HG03520 (cell line): Measurements from ENCODE around the gene ITPKC.
A peak's percentile ranks its signal among the peaks of the same experiment; 100 is the strongest.

ENCODE experiments used
- ATAC-seq: cut with Tn5 transposase; IDR thresholded peaks from one replicate; pipeline ENCODE4 v1.9.1; 2021; ENCODE audit warnings: mild to moderate bottlenecking, moderate library complexity; ENCODE audit not compliant: unreplicated experiment

The ITPKC gene

DNA sequence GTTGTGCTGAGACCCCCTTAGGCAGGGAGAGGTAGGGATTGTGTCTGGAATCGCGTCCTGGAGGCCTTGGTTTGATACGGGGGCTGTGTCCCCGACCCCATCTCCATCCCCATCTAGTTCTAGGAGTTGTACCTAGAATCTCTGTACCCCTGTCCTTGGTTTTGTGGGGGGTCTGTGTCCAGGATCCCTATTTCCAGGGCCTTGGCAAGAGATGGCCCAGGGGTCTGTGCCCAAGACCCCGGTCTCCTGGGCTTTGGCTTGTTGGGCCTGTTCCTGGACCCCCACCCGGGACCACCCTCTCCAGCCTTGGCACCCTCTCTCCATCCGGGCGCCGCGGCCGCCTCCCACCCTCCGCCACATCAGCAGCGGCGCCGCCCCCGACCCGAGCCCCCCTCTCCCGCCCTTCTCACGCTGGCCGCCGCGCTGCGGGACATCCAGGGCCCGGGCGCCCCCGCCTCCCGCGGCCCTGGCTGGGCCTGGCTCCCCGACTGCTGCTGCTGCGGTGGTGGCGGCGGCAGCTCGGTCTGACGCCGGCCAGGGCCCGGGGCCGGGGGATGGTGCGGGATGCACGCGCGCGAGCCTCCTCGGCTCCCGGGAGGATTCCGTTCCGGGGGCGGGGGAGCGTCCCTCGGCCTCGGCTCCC is 26.7 kb upstream of the ITPKC start, which contains the start of gene NUMBL:
NUMBL (minus strand) TSS at position 602 of the 643 bp plus-strand sequence; CDS start at position 434, 168 bp downstream.
- ATAC-seq, result no peak

DNA sequence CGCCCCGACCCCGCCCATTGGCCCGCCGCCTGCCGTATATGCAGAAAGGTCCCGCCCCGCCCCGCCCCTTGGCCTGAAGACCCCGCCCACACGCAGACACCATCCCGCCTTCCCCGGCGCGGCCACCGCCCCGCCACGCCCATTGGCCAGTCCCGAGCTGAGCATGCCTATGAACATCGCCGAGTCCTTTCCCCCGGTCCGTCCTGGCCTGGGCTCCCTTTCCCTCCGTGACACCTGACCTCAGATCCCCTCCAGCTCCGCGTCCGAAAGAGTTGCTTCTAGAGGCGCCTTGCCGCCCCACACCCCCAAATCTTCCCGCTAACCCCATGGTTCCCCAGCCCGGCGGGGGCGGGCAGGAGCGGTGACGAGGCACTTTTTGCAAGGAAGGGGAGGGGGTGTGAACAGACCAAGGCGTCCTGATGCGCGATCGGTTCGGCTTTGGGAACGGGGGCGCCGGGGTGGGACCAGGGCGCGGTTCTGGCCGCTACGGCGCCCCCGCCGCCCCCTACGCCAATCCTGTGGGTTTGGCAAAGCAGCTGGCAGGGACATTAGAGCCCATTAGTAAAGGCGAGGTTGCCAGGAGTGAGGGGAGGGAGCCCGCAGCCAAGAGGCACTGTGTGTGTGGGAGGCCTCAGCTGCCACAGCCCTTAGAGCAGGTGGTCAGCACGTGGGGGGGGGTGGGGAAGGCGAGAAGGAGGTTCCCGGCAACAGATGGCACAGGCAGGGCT is 26.1 kb upstream of the ITPKC start:
- peak; percentile 54 for ATAC-seq

DNA sequence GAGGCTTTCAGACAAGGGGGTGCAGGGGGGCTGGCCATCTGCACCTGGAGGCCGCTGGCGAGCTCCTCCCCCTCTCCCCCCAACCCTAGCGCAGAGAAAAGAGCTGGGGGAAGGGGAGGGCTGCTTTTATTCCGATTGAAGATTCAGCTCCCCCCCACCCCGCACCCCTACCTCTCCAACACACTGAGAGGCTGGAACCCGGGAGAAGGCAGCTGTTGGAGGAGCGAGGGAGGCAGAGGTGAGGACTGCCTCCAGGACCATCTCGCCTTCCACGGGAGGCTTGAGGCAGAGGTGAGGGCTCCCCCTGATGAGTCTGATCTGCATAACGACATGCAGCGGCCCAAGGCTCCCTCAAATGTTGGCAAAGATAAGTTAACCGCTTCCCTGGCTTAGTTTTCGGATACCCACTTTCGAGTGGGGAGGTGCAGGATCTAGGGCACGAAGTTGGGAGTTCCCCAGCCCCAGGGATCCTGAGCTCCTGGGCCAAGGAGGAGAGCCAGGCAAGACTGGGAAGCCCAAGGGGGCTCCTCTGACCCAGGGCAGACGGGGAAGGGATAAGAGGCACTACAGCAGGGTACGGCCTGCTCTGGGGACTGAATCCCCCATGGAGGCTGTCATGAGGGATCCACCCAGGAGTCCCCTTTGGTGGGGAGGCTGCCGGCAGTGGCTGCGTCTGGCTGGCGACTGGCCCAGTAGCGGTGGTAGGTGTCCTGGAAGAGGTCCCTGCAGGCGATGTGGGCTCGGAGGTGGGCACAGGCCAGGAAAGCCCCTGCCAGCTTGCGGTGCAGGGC is 25.3 kb upstream of the ITPKC start:
- ATAC-seq, result no peak

DNA sequence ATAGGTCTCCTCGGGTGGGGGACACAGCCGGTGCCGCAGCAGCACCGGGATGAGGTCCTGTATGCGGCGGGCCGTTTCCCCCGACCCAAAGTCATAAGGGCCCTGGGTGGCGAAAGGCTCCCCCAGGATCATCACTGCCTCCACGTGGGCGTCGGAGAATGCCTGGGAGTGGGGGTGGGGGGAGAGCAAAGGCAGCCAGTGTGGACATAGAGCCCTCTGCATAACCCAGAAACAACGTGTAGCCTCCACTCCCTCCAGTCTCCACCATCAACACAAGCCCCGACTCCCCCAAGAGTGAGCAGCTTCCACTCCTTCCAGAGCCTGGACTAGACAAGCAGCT is 24.7 kb upstream of the ITPKC start:
- no peak for ATAC-seq

DNA sequence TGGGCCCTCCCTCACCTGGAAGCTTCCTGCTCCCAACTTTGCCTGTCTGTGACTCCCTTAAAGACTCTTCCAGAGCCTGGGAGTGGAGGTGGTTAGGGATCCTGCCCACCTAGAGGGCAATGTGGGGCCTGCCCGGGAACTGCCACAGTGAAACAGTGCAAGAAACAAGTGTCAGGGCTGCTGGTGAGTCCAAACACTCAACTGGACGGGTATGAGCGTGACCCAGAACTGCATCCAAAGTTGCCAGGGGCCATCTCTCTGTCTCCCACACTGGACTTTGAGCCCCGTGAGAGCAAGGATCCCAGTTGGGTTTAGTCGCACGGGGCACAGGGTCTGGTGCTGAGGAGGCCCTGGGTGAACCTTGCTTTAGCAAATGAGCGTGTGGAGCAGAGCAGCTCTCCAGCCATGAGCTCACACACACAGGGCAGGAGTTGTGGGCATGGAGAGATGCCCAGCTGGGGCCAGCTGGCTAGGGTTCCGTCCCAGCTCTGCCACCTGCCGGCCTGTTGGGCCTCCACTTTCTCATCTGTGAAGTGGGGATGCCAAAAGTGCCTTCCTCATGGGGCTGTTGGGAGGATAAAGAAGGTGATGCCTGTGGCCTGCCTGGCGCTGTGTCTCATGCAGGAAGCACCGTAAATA is 23.6 kb upstream of the ITPKC start:
- ATAC-seq, result no peak

DNA sequence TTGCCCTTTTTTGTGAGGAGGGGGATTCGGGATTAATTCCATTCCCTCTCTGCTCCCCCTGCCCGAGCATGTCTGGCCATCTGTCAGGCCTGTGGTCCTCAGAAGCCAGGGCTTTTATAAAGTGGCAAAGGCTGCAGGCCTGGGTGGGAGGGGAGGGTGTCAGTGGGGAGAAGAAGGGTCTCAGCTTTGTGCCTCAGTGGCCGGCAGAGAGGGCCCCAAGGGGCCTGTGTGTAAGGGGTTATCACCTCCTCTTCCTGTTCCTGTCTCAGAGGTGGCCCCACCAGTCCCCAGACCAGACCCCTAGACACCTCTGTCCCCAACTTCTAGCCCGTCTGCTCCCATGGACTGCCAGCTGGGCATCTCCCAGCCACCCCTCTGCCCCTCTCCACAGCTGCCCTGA is 23.0 kb upstream of the ITPKC start:
- no peak for ATAC-seq

DNA sequence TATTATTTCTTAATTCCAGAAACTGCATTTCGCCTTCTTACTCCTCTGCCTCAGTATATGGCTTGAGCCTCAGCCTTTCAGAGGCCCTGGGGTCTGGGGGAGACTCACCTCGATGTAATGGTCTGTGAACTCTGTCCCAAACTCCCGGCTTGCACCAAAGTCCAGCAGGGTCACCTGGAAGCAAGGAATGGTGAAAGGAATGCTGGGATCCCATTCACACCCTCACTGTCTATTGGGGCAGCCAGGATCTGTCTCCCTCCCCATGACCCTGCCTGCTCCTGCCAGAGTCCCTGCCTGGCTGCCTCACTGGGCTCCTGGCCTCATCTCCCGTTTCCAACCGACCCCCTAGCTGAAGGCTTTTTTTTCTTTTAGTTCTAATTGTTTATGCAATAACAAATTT is 21.0 kb upstream of the ITPKC start:
- no peak for ATAC-seq

DNA sequence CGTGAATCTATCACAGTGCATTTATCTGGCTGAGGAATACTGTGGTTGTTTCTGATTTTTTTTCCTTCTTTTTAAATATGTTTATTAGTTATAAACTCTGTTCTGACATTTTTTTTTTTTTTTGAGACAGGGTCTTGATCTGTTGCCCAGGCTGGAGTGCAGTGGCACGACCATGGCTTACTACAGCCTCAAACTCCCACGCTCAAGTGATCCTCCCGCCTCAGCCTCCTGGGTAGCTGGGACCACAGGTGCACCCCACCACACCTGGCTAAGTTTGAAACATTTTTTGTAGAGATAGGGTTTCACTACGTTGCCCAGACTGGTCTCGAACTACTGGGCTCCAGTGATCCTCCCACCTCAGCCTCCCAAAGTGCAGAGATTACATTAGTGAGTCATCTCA is 19.9 kb upstream of the ITPKC start:
- no peak for ATAC-seq

DNA sequence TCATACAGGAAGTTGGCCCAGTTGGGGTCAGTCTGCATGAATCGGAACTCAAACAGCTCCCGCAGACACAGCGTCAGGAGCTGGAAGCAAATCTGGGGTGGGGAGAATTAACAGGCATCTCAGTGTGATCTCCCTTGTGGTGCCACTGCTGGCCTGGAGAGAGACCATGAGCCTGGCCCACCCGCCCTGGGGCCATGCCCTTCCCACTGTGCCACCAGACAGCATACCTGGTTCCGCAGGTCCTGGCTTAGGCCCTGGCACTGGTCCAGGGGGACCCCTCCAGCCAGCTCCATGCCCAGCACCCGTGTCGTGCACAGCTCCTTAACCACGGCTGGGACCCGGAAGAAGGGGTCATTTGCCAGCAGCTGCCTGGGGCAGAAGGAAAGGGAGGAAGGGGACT is 16.8 kb upstream of the ITPKC start:
- no peak for ATAC-seq

DNA sequence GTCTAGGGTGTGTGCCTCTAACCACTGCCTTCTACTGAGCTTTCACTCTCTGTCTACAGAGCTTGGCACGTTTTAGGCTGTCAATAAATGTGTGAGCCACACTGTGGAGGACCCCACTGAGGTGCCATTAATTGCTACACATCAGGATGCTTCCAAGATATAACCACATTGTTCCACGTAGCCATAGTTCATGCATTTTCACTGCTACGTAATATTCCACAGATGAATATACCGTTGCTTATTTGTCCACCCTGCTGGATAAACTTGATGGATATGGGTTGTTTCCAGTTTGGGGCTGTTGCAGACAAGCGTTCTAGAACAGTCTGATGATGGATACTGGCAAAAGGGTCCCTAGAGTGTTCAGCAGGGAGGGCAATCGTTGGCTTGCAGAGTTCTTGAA is 15.2 kb upstream of the ITPKC start:
- no peak for ATAC-seq

DNA sequence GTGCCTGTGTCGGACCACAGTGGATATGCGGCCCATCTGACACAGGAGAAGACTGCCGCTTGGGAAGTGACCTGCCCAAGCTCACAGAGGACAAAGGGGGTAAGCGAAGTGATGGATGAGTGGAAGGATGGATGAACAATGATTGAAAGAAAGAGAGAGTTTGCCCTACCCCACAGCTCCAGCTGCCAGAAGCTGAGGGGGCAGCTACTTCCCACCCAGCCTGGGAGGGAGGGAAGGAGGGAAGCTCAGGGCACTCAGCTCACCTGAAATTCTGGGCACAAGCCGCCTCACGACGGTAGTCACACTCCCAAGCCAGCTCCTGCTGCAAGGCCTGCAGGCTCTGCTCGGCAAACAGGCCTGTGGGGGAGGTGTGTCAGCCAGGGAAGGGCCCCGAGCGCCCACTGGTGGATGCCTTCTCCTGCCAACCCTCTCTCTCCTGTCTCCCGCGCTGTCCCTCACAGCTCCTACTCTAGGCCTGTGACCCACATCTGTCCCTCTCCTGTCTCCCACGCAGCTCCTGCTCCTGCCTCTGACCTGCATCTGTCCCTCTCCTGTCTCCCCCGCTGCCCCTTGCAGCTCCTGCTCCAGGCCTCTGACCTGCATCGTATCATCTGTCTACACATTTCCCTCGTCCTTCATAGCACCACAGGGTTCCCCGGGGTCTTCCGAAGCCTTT is 14.4 kb upstream of the ITPKC start:
- no peak for ATAC-seq

DNA sequence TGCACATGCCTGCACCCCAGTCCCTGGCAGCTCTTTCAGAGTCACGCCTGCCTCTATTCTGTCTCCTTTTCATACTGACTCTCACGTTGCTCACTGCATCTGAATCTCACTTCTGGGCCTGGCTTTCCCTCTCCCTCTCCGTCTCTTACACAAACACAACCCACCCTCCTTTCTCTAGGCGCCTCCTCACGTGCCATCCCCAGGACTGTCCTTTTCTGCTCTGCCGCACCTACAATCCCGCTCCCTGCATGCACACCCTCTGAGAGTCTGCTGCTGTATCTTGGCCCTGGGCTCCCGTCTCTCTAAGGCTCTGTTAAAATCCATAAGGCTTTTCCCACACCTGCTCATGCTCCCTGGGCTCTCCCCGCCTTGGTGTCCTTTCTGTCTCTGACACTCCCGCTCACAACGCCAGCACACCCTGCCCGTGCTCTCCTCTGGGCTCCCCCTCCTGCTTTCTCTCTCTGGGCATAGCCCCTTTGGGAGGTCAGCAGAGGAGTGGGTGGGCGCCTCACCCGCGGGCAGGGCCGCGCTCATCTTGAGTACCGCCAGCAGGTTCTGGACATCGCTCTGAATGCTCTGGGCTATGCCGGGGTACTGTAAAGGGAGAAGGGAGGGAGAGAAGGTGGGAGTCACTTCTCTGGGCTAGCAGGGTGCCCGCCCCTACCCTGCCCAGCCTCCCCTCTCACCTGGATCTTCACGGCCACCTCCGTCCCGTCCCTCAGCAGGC is 13.7 kb upstream of the ITPKC start:
- ATAC-seq, result no peak

DNA sequence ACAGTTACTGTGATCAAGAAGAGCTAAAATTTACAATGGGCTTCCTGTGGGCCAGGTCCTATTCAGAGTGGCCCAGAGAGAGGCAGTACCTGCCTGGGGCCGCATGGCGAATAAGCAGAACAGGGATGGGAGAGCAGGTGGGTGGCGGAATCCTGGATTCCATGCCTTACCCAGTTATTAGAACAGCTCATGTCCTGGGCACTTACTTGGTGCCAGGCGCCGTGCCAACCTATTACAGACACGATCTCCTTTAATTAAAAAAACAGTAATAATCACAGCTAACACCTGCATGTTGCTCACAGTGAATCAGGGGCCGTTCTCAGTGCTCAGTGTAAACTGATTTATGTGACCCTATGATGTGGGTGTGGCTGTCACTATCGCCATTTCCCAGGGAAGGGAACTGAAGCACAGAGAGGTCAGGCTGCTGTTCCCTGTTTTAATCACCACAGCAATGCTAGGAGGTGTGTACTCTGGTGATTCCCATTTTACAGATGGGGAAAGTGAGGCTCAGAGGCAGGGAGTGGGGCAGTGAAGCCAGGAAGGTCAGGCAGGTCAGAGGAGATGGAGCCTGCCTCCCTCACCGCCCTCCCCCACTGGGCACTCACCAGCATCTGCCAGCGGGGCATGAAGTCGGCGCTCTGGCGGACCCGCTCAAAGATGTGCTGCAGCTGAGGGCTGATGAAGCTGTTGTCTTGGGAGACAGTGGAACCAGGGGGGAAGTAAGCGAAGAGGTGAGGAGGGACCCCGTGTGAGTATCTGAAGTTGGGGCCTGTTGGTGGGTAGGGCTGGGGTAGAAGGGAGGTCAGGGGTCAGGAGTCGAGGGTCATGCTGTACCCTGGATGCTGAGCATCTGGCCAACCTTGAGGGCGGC is 12.2 kb upstream of the ITPKC start:
- ATAC-seq, result no peak

DNA sequence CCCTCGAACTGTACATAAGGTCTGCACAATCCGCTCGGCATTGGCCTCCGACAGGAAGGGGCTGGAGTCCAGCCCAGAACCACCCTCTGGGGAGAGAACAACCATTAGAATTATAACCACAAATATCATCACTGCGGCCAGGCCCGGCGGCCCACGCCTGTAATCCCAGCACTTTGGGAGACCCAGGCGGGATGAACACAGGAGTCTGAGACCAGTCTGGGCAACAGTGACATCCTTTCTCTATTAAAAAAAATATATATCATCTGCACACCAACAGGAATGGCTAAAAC is 11.6 kb upstream of the ITPKC start:
- no peak for ATAC-seq

DNA sequence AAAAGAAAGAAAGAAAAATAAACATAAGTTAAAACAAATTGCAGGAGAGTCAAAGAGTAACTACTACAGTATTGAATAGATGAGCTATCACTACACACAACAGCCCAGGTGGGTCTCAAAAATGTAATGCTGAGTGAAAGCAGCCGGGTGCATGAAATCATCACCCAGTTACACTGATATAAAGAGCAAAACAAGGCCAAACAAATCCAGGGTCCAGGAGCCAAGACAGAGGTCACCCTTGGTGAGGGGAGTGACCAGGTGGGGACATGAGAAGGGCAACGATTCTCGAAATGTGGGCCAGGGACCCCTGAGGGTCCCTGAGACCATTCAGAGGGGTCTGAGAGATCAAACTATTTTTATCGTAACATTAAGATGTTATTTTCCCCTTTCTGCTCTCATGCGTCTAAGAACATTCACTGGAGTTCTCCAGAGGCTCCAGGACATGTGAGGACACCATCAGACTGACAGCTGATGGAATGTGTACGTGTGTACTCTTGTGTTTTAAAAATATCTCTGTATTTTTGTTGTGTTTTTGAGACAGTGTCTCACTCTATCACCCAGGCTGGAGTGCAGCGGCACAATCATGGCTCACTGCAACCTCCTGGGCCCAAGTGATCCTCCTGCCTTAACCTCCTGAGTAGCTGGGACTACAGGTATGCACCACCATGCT is 10.8 kb upstream of the ITPKC start:
- ATAC-seq, result no peak

DNA sequence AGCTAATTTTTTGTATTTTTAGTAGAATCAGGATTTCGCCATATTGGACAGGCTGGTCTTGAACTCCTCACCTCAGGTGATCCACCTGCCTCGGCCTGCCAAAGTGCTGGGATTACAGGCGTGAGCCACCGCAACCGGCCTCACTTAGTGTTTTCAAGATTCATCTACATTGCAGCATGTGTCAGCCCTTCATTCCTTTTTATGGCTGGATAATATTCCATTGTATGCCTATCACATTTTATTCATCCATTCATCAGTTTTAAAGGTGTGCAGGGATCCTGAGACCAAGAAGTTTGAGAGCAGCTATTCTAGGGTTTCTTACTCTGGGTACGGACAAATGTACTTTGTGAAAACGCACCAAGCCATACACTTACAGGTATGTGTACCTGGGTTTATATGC is 9.3 kb upstream of the ITPKC start:
- no peak for ATAC-seq

DNA sequence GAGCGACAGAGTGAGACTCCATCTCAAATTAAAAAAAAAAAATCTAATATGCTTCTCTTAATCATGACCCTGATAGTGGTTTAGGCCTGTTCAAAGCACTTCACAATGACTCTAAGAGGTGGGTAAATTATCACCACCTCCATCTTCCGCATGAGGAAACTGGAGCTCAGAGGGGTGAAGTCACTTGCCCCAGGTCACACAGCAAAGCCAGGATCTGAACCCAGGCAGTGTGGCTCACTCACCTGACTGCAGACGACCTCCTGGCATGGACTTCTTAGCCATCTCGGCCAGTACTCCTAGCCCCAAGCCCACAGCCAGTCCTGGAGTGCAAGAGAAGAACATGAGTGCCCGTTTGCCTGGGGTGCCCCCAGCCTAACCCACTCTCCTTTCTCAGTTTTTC is 7.1 kb upstream of the ITPKC start:
- ATAC-seq, result no peak

DNA sequence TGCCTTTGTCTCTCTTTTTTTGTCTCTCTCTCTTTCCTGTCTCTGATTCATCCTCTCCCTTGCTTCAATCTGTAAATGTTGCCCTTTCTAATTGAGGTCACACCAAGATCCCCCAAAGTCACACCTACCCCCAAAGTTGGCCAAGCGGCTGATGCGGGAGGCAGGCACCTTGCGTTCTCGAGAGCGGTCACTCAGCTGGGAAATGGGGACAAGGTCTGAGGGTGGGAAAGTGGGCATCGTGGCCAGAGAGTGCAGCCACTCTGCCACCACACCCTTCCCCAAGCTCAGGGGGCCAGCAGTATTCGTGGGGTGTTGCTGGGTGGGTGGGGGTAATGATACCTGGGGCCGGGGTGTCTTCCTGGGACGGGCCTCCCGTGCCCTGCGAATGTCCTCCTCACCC is 3.0 kb upstream of the ITPKC start:
- ATAC-seq, result no peak
